ENCODE data around the gene NCKAP5.

Gene NCKAP5

GRCh38 chr2:133461484-133461883 lies 106.8 kb downstream of the NCKAP5 start:
- no peak for DNase-seq (ENCODE audit: low read depth in 4 of 4, low spot score in 1 of 4)

DNA sequence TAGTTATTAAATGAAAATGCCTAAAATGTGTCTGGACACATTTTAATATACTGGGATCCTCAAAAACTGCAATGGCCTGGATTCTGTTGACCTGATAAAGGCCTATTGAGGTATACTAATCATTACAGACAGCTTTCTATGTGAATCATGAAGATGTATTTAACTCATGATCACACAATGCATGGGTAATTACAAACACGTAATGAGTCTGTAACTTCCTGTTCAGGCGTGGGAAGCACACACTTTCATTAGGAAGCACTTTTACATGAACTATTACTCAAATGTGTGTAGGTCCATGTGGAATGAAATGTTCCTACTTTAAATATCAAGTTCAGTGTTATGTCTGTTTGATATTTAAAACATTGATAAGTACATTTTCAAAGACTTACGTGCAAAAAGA lies 108.7 kb downstream of the NCKAP5 start:
- no peak for DNase-seq (ENCODE audit: low read depth in 4 of 4, low spot score in 1 of 4)

- no peak for DNase-seq (ENCODE audit: low read depth in 4 of 4, low spot score in 1 of 4)
These were observed 110.0 kb downstream of the NCKAP5 start for GRCh38 chr2:133458280-133458679.

GRCh38 chr2:133457861-133458260 lies 110.4 kb downstream of the NCKAP5 start:
- DNase-seq (ENCODE audit: low read depth in 4 of 4, low spot score in 1 of 4): no peak

GRCh38 chr2:133456971-133457370 lies 111.3 kb downstream of the NCKAP5 start:
- DNase-seq (ENCODE audit: low read depth in 4 of 4, low spot score in 1 of 4): no peak

GRCh38 chr2:133456156-133456555 lies 112.1 kb downstream of the NCKAP5 start:
- no peak for DNase-seq (ENCODE audit: low read depth in 4 of 4, low spot score in 1 of 4)

- DNase-seq (ENCODE audit: low read depth in 4 of 4, low spot score in 1 of 4): no peak
These were observed 115.2 kb downstream of the NCKAP5 start for GRCh38 chr2:133453032-133453431.

DNA sequence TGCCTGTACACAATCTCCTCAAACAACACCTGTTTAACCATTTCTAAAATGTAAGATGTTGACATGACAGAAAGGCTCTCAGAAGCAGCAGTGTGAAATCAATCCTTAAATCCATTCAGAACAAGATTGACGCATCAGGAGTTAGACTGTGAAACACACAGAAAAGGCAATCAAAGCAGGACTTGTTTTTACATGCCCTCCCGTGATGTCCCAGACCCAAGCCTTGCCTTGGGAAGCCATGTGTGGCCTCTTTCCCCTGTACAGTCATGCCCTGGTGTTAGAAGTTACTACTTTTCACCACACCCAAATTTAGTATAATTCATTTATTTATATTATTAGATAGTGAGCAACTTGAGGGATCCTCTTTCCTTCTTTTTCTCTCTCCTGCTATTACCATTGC lies 115.7 kb downstream of the NCKAP5 start:
- DNase-seq (ENCODE audit: low read depth in 4 of 4, low spot score in 1 of 4): no peak

DNA sequence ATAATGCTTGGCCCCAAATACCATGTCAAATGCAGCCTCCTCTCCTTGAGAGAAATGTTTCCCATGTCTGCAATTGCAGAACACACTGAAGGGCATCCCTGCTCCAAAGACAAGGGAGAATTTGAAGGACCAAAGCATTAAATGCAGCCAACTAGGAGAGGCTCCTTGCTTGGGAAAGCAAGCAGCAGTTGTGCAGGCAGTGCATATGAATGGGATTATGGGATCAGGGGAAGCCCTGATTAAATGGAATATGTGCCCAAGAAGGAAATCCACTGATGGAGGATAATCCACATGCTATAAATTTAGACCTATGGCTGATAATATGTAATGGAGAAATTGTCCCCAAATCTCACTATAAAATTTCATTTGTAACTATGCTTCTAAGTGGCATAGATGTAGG lies 116.1 kb downstream of the NCKAP5 start:
- no peak for DNase-seq (ENCODE audit: low read depth in 4 of 4, low spot score in 1 of 4)

- no peak for DNase-seq (ENCODE audit: low read depth in 4 of 4, low spot score in 1 of 4)
These were observed 120.1 kb downstream of the NCKAP5 start for GRCh38 chr2:133448195-133448594.

DNA sequence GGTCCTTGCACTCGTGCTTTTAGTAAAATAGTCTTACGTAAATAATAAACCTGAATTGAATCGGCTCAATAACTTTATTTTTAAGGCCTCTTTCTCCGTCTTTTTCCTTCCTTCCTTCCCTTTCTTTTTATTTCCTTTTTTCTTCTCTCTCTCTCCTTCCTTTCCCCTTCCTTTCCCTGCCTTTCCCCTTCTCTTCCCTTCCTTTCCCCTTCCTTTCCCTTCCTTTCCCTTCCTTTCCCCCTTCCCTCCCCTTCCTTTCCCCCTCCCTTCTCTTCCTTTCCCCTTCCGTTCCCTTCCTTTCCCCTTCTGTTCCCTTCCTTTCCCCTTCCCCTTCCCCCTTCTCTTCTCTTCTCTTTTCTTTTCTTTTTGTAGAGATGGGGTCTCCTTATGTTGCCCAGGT lies 121.0 kb downstream of the NCKAP5 start:
- DNase-seq (ENCODE audit: low read depth in 4 of 4, low spot score in 1 of 4): no peak

DNA sequence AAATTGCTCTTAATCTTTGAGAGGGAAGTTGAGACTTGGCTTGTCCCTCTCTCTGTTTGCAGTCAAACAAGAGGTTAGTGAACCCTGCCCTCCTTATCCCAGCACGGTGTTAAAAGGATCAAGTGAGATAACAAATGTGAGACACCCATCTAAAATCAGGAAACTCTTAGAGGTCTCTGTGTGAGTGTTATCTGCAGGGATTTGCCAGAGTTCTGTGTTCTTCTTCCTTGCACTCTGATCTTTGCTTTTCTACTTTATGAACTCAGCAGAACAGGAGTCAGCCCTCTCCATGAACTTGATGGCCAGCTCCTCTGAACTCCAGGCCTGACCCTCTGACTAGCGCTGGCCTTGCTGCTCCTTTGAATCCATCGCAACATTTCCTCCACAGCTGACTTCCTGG lies 123.8 kb downstream of the NCKAP5 start:
- DNase-seq (ENCODE audit: low read depth in 4 of 4, low spot score in 1 of 4): no peak

GRCh38 chr2:133442393-133442792 lies 125.9 kb downstream of the NCKAP5 start:
- DNase-seq (ENCODE audit: low read depth in 4 of 4, low spot score in 1 of 4): no peak

- DNase-seq (ENCODE audit: low read depth in 4 of 4, low spot score in 1 of 4): no peak
These were observed 128.7 kb downstream of the NCKAP5 start for GRCh38 chr2:133439565-133439920.

DNA sequence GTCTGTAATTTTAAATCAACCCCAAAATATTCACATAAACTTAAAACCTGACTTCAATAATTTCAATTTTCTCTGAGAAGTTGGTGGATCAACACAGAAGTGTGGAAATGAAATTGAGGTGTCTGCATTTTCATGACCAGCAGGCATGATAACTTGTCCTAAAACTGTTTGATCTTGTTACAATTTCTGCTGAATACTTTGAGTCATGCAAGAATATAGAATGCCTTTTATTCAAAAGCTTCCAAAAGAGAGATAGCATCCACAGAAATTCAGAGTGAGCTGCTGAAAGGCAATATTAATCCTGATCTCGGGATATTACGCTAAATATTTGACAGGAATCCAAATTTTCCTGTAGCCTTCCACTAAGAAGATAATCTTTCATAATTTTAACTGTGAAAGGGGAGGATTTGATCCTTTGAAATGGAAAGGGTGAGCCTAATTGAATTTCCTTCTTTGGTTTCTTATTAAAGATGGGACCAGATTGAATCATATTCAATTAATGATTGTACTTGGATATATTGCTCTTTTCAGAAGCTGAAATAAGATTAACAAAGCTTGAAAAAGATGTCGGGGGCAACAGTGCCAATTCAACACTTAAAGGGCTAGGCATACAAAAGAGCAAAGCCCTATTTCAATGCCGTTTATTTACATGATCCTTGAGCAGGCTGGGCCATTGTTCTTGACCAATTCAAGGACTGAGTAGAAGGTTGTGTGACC lies 129.3 kb downstream of the NCKAP5 start:
- no peak for DNase-seq (ENCODE audit: low read depth in 4 of 4, low spot score in 1 of 4)

- DNase-seq (ENCODE audit: low read depth in 4 of 4, low spot score in 1 of 4): no peak
These were observed 130.2 kb downstream of the NCKAP5 start for GRCh38 chr2:133438026-133438425.

DNA sequence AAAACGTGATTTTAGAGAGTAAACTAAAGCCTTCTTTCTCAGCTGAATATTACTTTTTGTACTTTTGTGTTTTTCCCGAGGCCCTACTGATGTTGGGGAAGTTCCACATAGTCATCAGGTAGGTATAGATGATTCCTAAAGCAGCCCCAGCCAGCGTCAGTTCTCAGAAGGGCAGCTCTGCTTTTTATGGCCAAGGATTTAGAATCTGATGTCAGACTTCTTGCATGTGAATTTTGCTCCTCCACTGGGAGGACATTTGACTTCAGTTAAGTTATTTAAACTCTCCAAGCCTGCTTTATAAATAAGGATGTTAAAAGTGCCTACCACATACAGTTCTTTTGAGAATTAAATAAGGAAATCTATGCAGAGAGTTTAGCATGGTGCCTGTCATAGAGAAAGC lies 130.8 kb downstream of the NCKAP5 start:
- no peak for DNase-seq (ENCODE audit: low read depth in 4 of 4, low spot score in 1 of 4)

DNA sequence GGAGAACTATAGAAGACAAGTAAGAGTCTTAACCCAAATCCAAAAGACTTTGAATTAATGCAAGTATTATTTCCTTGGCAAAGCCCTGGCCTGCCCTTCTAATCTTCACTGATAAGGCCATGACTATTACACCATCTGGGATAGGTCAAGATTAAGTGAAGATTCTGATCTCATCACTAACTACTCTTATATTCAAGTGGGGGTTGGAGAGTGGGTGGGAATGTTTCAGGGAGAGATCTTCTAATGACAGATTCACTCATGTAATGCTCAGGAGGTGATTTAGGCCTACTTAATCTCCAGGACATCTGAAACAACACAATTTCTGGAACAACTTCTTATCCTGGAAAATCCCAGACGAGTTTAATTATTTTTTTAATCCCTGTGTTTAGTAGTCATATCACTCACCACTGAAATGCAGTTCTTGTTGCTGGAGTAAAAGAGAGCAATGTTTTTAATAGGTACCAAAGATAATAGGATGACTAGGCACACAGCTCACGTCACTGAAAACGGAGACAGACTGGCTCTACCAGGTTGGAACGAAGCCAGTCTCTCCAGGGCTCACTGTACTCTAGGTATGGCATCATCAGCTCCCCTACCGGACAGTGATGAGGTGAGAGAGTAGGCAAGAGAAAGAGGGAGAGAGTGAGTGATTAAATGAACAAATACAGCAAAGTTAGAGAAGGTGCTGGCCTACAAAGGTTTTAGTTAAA lies 133.1 kb downstream of the NCKAP5 start:
- DNase-seq (ENCODE audit: low read depth in 4 of 4, low spot score in 1 of 4): no peak

- no peak for DNase-seq (ENCODE audit: low read depth in 4 of 4, low spot score in 1 of 4)
These were observed 134.5 kb downstream of the NCKAP5 start for GRCh38 chr2:133433455-133434451.

DNA sequence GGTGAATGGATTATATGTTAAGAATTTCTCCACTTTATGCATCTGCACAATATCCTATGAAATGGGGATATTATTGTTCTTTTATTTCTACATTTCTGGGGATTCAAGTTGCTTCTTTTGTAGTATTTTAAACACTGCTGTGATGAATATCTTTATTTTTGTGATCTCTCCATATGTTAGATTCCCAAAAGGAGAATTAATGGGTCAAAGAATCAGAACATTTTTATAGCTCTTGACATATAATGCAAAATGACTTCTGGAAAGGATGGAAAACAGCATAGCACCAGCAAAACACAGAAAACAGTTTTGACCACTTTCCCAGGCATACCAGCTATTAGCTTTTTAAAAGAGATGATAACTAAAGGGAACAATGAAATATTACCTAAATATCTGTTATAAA lies 135.5 kb downstream of the NCKAP5 start:
- DNase-seq (ENCODE audit: low read depth in 4 of 4, low spot score in 1 of 4): no peak

DNA sequence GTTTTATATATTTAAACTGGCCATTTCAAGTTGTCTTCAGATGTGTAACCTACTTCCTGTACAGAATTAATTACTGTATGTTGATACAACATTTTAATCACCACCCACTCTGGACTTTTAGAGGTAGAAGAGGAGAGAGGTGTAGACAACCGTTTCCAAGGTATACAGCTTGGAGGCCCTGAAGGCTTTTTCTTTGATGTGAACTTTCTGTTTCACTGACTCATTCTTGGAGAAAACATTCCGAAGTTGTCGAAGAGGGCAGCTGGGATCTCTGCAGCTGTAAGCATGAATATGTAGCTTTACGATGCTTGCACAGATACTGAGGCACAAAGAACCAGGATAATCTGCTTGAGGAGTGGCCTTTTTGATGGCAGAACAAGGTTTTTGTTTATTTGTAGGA lies 137.0 kb downstream of the NCKAP5 start:
- no peak for DNase-seq (ENCODE audit: low read depth in 4 of 4, low spot score in 1 of 4)

GRCh38 chr2:133426791-133427190 lies 141.5 kb downstream of the NCKAP5 start:
- DNase-seq (ENCODE audit: low read depth in 4 of 4, low spot score in 1 of 4): no peak
